BE2C (cell line): ENCODE measurements around the gene MBD4.

Experiments used
- DNase-seq: peaks from one replicate; pipeline ENCODE4 v3.0.0-alpha.2; 2020
- H3K27me3 ChIP-seq: fragments of 250-450 bp; sonication (Bioruptor Pico); 2 replicates; pipeline ENCODE4 v1.5.1; 2020; ENCODE audit warnings: mild to moderate bottlenecking
- H3K36me3 ChIP-seq: fragments of 250-450 bp; sonication (Bioruptor Pico); 2 replicates; pipeline ENCODE4 v1.5.1; 2020; ENCODE audit warnings: mild to moderate bottlenecking
- H3K4me1 ChIP-seq: fragments of 250-450 bp; sonication (Bioruptor Pico); 2 replicates; pipeline ENCODE4 v1.5.1; 2020
- H3K4me3 ChIP-seq: 2 replicates; pipeline ENCODE4 v1.5.1; 2011; ENCODE audit warnings: low read depth, low read length
- H3K9me3 ChIP-seq: fragments of 250-450 bp; sonication (Bioruptor Pico); 2 replicates; pipeline ENCODE4 v1.5.1; 2020
- CTCF ChIP-seq: IDR thresholded peaks from 2 replicates; pipeline ENCODE4 v1.5.1; 2012; ENCODE audit warnings: mild to moderate bottlenecking, low read depth, low read length

The MBD4 gene

DNA sequence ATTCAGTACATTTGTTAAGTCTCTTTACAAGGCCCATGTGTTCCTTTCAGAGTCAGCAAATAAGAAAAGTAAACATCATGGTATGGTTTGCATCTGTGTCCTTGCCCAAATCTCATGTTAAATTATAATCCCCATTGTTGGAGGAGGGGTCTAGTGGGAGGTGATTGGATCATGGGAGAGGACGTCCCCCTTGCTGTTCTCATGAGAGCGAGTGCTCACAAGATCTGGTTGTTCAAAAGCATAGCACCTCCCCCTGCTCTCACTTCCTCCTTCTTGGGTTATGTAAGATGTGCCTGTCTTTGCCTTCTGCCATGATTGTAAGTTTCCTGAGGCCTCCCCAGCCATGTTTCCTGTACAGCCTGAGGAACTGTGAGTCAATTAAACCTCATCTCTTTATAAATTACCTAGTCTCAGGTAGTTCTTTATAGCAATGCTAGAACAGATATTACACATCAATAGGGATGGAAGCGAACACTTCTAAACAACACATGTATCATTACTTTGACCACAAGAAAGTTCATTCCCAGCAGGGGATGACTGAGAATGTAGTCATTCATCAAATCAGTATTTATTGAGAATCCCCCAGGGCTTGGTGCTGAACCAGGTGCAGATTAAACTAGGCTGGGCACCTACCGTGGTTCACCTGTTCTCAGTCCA lies 15.4 kb downstream of the MBD4 start:
- TF ChIP-seq CTCF, result no peak
- Histone ChIP-seq H3K27me3 (peaks cover 5% of the 10 kb centered on the region; the same call in 1 of the 2 replicates), H3K9me3 (no peaks in the 10 kb centered on the region), H3K4me1 (peaks cover 4% of the 10 kb centered on the region), H3K36me3 (no peaks in the 10 kb centered on the region; the same call in 1 of the 2 replicates), H3K4me3 (no peak overlapping the region)
- no peak for DNase-seq

GRCh38 chr3:129422897-129423296 lies 16.9 kb downstream of the MBD4 start:
- Histone ChIP-seq H3K27me3 (peaks cover 5% of the 10 kb centered on the region; the same call in 1 of the 2 replicates), H3K9me3 (no peaks in the 10 kb centered on the region), H3K4me3 (no peak overlapping the region), H3K36me3 (no peaks in the 10 kb centered on the region), H3K4me1 (no peaks in the 10 kb centered on the region)
- no peak for TF ChIP-seq CTCF
- no peak for DNase-seq

- Histone ChIP-seq H3K9me3 (no peaks in the 10 kb centered on the region), H3K36me3 (no peaks in the 10 kb centered on the region), H3K4me1 (no peaks in the 10 kb centered on the region), H3K27me3 (no peaks in the 10 kb centered on the region), H3K4me3 (no peak overlapping the region)
- no peak for DNase-seq
- TF ChIP-seq CTCF, result 0 out of 2 replicates have a peak, but pooled peaks have one; percentile 14
Observed at GRCh38 chr3:129421988-129422745, 17.6 kb downstream of the MBD4 start.

DNA sequence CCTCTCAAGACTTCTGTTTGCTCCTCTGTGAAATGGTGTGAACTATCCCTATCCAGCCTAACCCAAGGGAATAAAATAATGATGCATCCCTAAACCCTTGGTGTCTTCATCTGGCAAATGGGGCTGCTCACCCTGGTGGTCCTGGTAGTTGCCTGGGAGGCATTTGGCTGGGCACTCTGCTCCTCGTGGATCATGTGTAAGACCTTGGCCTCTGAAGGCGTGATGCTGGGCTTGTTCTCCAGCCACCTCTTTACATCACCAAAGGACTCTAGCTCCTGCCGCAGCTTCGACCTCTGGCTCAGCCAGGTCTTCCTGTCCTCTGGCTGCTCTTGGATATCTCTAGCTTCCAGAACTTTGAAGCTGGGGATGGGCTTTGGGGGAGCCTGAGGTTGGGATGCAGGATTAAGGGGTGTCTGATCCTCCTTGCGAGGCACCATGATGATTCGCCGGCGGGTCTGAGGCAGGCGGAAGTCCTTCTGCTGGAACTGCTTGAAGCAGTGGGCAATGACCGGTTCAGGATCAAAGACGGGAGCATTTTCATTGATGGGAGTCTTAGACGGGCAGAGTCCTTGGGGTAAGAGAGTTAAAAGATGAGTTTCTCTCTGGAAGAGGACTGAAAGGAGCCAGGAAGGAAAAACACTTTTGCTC lies 18.4 kb downstream of the MBD4 start:
- Histone ChIP-seq H3K36me3 (no peaks in the 10 kb centered on the region), H3K9me3 (no peaks in the 10 kb centered on the region), H3K27me3 (no peaks in the 10 kb centered on the region), H3K4me3 (no peak overlapping the region), H3K4me1 (no peaks in the 10 kb centered on the region)
- no peak for TF ChIP-seq CTCF
- no peak for DNase-seq

- H3K9me3 ChIP-seq, result no peaks in the 10 kb centered on the region
- no peaks in the 10 kb centered on the region for H3K4me1 ChIP-seq
- no peaks in the 10 kb centered on the region for H3K36me3 ChIP-seq
- no peak for DNase-seq
- H3K4me3 ChIP-seq, result no peak overlapping the region
- TF ChIP-seq CTCF, result no peak
- no peaks in the 10 kb centered on the region for H3K27me3 ChIP-seq
Observed at GRCh38 chr3:129419476-129419875, 20.3 kb downstream of the MBD4 start.
